D721Med (cell line): Measurements from ENCODE around the gene CIP2A.

Experiments used
- DNase-seq: peaks from one replicate; pipeline ENCODE4 v3.0.0; 2011; ENCODE audit warnings: low spot score; ENCODE audit not compliant: insufficient read length
- FAIRE-seq: peaks from 2 replicates; lab custom pipeline; 2011; peaks lifted over from hg19 to GRCh38; lab: Jason Lieb, UNC
- CTCF ChIP-seq: IDR thresholded peaks from 2 replicates; pipeline ENCODE4 v1.5.1; 2012; ENCODE audit warnings: mild to moderate bottlenecking, control low read depth; ENCODE audit not compliant: insufficient read depth; ENCODE audit errors: missing control alignments

CIP2A gene

GRCh38 chr3:108605491-108605890, 16.3 kb upstream of the CIP2A start:
- no peak for TF ChIP-seq CTCF
- no peak for DNase-seq
- no peak for FAIRE-seq

DNA sequence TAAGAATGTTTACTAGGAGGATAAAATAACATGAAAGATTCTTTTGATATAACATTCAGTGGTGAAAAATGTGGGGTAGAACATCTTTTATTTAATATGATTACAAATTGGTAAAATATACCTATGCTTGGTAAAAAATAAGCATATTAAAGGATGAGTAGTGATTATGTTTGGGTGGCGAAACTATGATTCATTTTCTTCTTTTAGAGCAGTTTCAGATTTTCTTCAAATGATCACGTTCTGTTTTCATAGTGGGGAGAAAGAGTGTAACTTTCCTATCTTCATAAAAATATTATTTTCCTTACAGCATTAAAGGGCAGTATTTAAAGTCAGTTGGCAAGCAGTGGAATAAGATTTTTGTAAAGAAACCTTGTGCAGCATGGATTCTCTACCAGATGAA, 15.8 kb upstream of the CIP2A start:
- TF ChIP-seq CTCF = no peak
- FAIRE-seq (no peak), DNase-seq (no peak)

DNA sequence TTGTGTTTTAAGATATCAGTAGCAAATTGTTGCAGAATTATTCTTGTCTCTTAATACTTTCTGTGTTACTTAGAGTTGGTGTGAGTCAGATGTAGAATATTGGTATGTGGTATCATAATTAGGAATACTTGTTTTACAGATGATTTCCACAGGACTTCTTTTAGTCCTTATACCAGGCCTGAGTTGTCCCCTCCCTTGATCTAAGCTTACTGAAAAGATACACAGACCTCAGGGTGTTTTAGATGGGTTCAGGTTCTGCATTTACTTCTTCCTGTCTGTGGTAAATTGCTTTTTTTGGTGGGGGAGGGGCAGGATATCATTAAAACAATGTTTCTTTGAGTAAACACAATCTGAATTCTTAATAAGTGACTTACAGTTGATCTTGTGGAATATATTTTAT, 14.5 kb upstream of the CIP2A start:
- no peak for DNase-seq
- no peak for TF ChIP-seq CTCF
- no peak for FAIRE-seq

- FAIRE-seq (peak; percentile 95), DNase-seq (no peak)
- TF ChIP-seq CTCF = no peak
Measured at GRCh38 chr3:108602935-108603294, 13.7 kb upstream of the CIP2A start.

DNA sequence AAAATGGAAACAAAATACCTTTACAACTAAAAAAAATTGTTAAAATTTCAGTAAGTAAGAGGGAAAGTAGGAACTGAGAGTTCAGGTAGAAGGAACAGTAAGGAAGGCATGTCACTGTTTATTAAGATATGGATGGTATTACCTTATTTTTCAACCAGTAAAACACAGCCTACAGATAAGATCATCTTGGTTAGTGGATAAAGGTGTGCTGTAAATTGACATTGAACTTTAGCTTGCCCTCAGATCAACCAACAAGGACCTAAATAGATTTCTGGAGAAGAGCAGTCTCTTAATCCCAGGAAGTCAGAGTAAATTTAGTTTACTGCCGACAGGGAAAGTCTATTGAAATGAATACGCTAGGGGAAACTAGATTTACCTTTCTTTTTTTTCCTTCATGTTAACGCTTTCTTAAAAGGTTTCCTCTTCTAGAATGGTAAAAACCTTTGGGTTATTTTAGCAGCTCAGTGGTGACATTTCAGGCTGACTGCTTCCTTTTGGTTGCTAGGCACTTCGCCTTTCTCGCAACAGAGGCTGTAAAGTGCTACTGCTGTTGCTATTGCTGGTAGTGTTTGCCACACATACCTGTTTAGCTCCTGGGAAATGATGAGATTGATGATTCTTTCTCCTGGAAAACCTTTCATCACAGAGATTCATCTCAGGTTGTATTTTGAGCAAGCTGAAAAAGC, 13.2 kb upstream of the CIP2A start:
- DNase-seq = no peak
- FAIRE-seq = no peak
- no peak for TF ChIP-seq CTCF

GRCh38 chr3:108599677-108600409, 10.6 kb upstream of the CIP2A start:
- FAIRE-seq = no peak
- TF ChIP-seq CTCF = no peak
- no peak for DNase-seq

DNA sequence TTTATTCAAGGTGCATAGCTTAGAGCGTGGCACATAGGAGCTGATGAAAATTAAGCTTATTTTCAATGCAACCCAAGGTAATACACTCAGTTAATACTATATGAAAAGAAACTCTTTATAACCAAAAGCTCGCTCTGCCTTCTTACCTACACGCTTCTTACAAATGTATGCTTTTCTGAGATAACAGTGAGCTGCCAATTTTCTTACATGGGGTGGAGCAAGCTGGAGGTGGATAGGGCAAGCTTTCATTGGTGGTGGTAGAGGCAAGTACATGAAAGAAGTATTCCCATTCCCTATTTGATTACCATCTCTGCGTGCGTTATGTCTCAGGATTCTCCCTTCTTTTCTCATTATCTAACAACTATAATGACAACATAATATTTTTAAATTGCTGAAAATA, 9.1 kb upstream of the CIP2A start:
- no peak for TF ChIP-seq CTCF
- DNase-seq (no peak), FAIRE-seq (no peak)
